DOHH2 (cell line): ENCODE data around the gene ATP6V0B.

Experiments used
- H3F3A ChIP-seq: fragments of 200-600 bp; sonication (generic), shearing (Covaris generic); 2 replicates; pipeline ENCODE4 v1.6.0; 2016; ENCODE audit warnings: antibody characterized with exemption, mild to moderate bottlenecking; ENCODE audit not compliant: control insufficient read depth, insufficient read depth
- H3K27ac ChIP-seq: fragments of 200-600 bp; sonication (generic); 2 replicates; pipeline ENCODE4 v1.5.1; 2014; ENCODE audit warnings: low read depth, mild to moderate bottlenecking, low read length, moderate library complexity
- H3K27me3 ChIP-seq: fragments of 200-600 bp; sonication (generic); 2 replicates; pipeline ENCODE4 v1.6.1; 2014; ENCODE audit warnings: mild to moderate bottlenecking, low read length, mixed read lengths; ENCODE audit not compliant: control insufficient read depth
- H3K36me3 ChIP-seq: fragments of 200-600 bp; sonication (generic); 2 replicates; pipeline ENCODE4 v1.6.1; 2014; ENCODE audit warnings: mild to moderate bottlenecking, low read length, moderate library complexity, mixed read lengths; ENCODE audit not compliant: control insufficient read depth
- H3K4me1 ChIP-seq: fragments of 200-600 bp; sonication (generic); 2 replicates; pipeline ENCODE4 v1.6.1; 2014; ENCODE audit warnings: mild to moderate bottlenecking, low read length, mixed read lengths; ENCODE audit not compliant: control insufficient read depth
- H3K4me2 ChIP-seq: fragments of 200-600 bp; sonication (generic); 2 replicates; pipeline ENCODE4 v1.6.0; 2014; ENCODE audit warnings: mild to moderate bottlenecking, low read length, moderate library complexity
- H3K4me3 ChIP-seq: fragments of 200-600 bp; sonication (generic); 2 replicates; pipeline ENCODE4 v1.5.1; 2014; ENCODE audit warnings: mild to moderate bottlenecking, low read length, mixed read lengths
- H3K79me2 ChIP-seq: fragments of 200-600 bp; sonication (generic); 2 replicates; pipeline ENCODE4 v1.6.1; 2014; ENCODE audit warnings: mild to moderate bottlenecking, low read length, mixed read lengths; ENCODE audit not compliant: control insufficient read depth
- H3K9me2 ChIP-seq: fragments of 200-600 bp; sonication (generic); replicated peaks from 2 replicates; pipeline ENCODE4 v1.6.1; 2014; ENCODE audit warnings: mild to moderate bottlenecking, low read length, mixed read lengths; ENCODE audit not compliant: control insufficient read depth
- H3K9me3 ChIP-seq: fragments of 200-600 bp; sonication (generic); 2 replicates; pipeline ENCODE4 v1.6.1; 2014; ENCODE audit warnings: antibody characterized with exemption, low read length, mixed read lengths; ENCODE audit not compliant: control insufficient read depth, insufficient read depth
- H4K20me1 ChIP-seq: fragments of 200-600 bp; sonication (generic); 2 replicates; pipeline ENCODE4 v1.6.0; 2014; ENCODE audit warnings: low read depth, mild to moderate bottlenecking, antibody characterized with exemption, low read length, moderate library complexity; ENCODE audit not compliant: control insufficient read depth, insufficient read depth
- CTCF ChIP-seq: fragments of 200-600 bp; sonication (generic); IDR thresholded peaks from one replicate; pipeline ENCODE4 v1.5.1; 2014; ENCODE audit warnings: antibody characterized with exemption, mild to moderate bottlenecking, low read depth, low read length; ENCODE audit not compliant: poor library complexity, severe bottlenecking
- EZH2phosphoT487 ChIP-seq: fragments of 200-600 bp; sonication (generic); IDR thresholded peaks from 2 replicates; pipeline ENCODE4 v1.6.1; 2017; ENCODE audit warnings: borderline replicate concordance, mild to moderate bottlenecking, antibody characterized with exemption, low read length, moderate library complexity, mixed read lengths

The ATP6V0B gene

DNA sequence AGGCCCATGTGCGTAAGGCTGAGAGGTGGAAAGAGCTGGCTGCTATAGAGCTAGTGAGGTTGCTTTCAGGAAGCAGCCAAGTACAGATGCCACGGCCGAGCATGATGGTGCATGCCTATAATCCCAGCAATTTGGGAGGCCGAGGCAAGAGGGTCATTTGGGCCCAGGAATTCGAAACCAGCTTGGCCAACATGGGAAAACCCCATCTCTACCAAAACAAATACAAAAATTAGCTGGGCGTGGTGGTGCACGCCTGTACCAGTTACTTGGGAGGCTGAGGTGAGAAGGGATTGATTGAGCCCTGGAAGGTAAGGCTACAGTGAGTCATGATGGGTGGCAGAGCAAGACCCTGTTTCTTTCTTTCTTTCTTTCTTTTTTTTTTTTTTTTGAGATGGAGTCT, 19.3 kb downstream of the ATP6V0B start:
- Histone ChIP-seq H3K27me3 (no peaks in the 10 kb centered on the region), H4K20me1 (no peaks in the 10 kb centered on the region), H3K79me2 (no peaks in the 10 kb centered on the region), H3F3A (peaks cover 12% of the 10 kb centered on the region), H3K4me2 (peak overlapping the region; percentile 56), H3K4me3 (no peak overlapping the region), H3K9me3 (no peaks in the 10 kb centered on the region), H3K36me3 (no peaks in the 10 kb centered on the region), H3K4me1 (peaks cover 47% of the 10 kb centered on the region), H3K27ac (peak overlapping the region; percentile 19; the same call in 1 of the 2 replicates), H3K9me2 (no peaks in the 10 kb centered on the region)
- TF ChIP-seq CTCF (no peak), EZH2phosphoT487 (no peak)

DNA sequence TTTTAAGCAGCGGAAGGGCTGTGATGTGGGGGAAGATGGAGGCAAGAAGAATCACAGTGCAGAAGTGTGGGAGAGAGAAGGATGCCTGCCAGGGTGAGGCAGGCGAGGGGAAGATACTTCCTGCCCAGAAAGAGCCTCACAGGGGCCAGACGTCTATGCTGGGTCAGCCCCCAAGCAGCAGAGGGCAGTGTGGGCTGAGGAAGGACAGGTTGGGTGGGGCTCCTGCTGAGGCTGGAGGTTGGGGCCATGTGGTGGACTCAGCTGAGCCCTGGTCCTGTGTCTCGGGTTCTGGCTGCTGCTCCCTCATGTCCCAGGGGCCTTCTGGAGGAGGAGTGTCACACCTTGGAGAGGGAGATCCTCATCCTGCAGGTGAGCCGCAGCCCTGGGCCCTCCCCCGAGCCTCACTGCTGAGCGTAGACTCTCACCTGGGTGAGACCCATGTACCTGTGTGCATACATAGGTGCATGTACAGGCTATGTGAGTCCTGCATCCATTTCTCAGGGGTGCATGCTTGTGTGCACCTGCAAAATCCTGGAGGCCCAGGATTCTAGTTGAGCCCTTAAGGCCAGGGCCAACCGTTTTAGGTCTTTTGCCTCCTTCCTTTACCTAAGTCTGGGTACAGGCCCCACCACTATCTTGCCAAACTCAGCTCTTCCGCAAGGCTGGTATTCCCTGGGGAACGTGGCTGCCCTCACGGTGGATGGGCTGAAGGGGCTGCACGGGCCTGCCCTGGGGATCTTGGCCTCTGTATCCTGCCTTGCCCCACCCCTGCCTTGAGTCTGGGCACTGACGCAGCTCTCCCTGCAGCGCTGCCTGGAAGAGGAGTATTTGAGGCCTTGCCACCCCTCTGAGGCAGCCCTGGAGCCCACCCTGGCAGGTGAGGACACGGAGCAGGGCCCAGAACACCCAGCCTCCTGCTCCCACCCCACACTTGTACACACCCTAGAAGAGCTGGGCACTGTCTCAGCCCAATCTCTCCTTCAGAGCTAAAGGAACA, 20.3 kb downstream of the ATP6V0B start:
- Histone ChIP-seq H3K4me3 (peak overlapping the region; percentile 69), H3K27me3 (no peaks in the 10 kb centered on the region), H3K9me2 (no peaks in the 10 kb centered on the region), H3F3A (0 out of 2 replicates have a peak, but pooled peaks cover 2% of the 10 kb centered on the region), H3K27ac (no peak overlapping the region), H3K4me2 (peak overlapping the region; percentile 69), H3K36me3 (no peaks in the 10 kb centered on the region), H3K4me1 (peaks cover 44% of the 10 kb centered on the region), H3K9me3 (no peaks in the 10 kb centered on the region), H4K20me1 (no peaks in the 10 kb centered on the region), H3K79me2 (no peaks in the 10 kb centered on the region)
- TF ChIP-seq EZH2phosphoT487 (no peak), CTCF (peak; percentile 63)

DNA sequence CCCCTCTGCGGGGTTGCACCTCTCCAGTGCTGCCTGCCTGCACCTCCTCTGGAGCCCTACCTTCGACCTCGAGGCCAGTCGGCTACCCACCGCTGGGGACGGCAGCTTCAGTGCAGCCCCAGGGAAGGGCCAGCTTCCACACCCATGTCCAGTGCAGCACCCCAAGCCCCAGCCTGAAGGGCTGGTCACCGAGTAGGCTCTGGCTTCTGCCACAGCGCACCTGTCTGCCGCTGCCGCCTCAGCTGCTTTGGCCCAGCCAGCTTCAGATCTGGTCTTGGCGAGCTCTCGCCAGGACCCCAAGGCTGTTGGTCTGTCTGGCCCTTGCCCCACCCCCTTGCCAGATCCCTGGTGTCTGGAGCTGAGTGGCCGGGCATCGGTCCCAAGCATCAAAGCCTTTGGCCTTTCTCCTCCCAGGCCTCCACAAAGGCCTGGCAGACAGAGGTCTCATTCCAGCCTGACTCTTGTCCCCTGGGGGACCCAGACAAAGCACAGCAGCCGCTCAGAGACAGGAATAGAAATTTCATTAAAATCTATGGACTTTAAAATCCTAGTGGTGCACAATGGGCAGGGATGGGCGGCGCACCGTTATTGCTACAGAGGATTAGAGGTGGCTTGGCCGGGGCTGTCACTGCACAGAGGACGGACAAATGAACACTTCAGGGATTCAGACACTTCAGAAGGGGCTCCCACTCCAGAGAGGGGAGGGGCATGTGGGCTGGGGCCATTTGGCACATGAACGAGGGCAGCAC, 21.4 kb downstream of the ATP6V0B start:
- H3K36me3 ChIP-seq: no peaks in the 10 kb centered on the region
- no peak overlapping the region for H3K4me3 ChIP-seq
- no peaks in the 10 kb centered on the region for H3K9me2 ChIP-seq
- H3K27me3 ChIP-seq: no peaks in the 10 kb centered on the region
- no peak overlapping the region for H3K4me2 ChIP-seq
- peaks cover 36% of the 10 kb centered on the region for H3K4me1 ChIP-seq
- no peaks in the 10 kb centered on the region for H3K79me2 ChIP-seq
- H3F3A ChIP-seq: 0 out of 2 replicates have a peak, but pooled peaks cover 2% of the 10 kb centered on the region
- H3K9me3 ChIP-seq: no peaks in the 10 kb centered on the region
- TF ChIP-seq CTCF: no peak
- TF ChIP-seq EZH2phosphoT487: no peak
- H3K27ac ChIP-seq: no peak overlapping the region
- H4K20me1 ChIP-seq: no peaks in the 10 kb centered on the region
